CD14-positive monocyte (primary cell): ENCODE data around the gene SPEF2. TPM values are rescaled to one million over a fixed set of nuclear protein-coding genes. Genes with fewer than 3 reads are reported as not detected.
A peak's percentile ranks its signal among the peaks of the same experiment; 100 is the strongest.

Experiments used
- DNase-seq, 3 donors: peaks; one replicate each; pipeline ENCODE4 v3.0.0-alpha.2; 2011 to 2022
- H2AFZ ChIP-seq: 2 replicates; pipeline ENCODE4 v1.6.0; 2012; ENCODE audit warnings: mild to moderate bottlenecking, low read depth, low read length, inconsistent platforms; ENCODE audit not compliant: insufficient read depth, poor library complexity, severe bottlenecking
- H3K27ac ChIP-seq, 2 donors: 1 replicate in 1 of 2; 2 replicates in 1 of 2; pipeline ENCODE4 v1.5.1; 2012 to 2013; ENCODE audit warnings: low read length in 2 of 2, control low read depth in 1 of 2, inconsistent platforms in 1 of 2, low read depth in 1 of 2, mild to moderate bottlenecking in 1 of 2
- H3K27me3 ChIP-seq, 2 donors: one replicate each; pipeline versions ENCODE4 v1.6.0 to v1.6.1; 2011 to 2013; ENCODE audit warnings: low read length in 2 of 2; ENCODE audit not compliant: control insufficient read depth in 2 of 2, insufficient read depth in 2 of 2
- H3K36me3 ChIP-seq, 2 donors: replicated peaks in 1 of 2; 1 replicate in 1 of 2; 2 replicates in 1 of 2; pipeline versions ENCODE4 v1.5.1 to v1.6.1; 2012 to 2013; ENCODE audit warnings: low read length in 2 of 2, control low read depth in 1 of 2, inconsistent platforms in 1 of 2, mild to moderate bottlenecking in 1 of 2; ENCODE audit not compliant: insufficient read depth in 2 of 2, control insufficient read depth in 1 of 2
- H3K4me1 ChIP-seq, 2 donors: 1 replicate in 1 of 2; 2 replicates in 1 of 2; pipeline versions ENCODE4 v1.5.1 to v1.6.1; 2012 to 2013; ENCODE audit warnings: low read length in 2 of 2, control low read depth in 1 of 2, inconsistent platforms in 1 of 2, mild to moderate bottlenecking in 1 of 2, moderate library complexity in 1 of 2; ENCODE audit not compliant: insufficient read depth in 2 of 2, control insufficient read depth in 1 of 2
- H3K4me2 ChIP-seq: replicated peaks from 2 replicates; pipeline ENCODE3; 2012; ENCODE audit warnings: low read length, moderate library complexity, mild to moderate bottlenecking; ENCODE audit not compliant: poor library complexity, severe bottlenecking; ENCODE audit errors: extremely low read depth
- H3K4me3 ChIP-seq, 3 experiments: fragments of 200-600 bp in 1 of 3; sonication (generic) in 1 of 3; replicated peaks in 1 of 3; 1 replicate in 2 of 3; 2 replicates in 1 of 3; pipeline ENCODE4 v1.5.1; 2011 to 2013; ENCODE audit warnings: low read length in 3 of 3, mild to moderate bottlenecking in 3 of 3, control low read depth in 2 of 3, low read depth in 2 of 3, inconsistent platforms in 1 of 3, moderate library complexity in 1 of 3
- H3K79me2 ChIP-seq: 2 replicates; pipeline ENCODE4 v1.6.0; 2012; ENCODE audit warnings: mild to moderate bottlenecking, control low read depth, inconsistent platforms, low read length, moderate library complexity; ENCODE audit not compliant: insufficient read depth
- H3K9ac ChIP-seq: 2 replicates; pipeline ENCODE4 v1.6.0; 2017; ENCODE audit warnings: low read length, mild to moderate bottlenecking; ENCODE audit not compliant: insufficient read depth, poor library complexity, severe bottlenecking
- H3K9me3 ChIP-seq, 2 donors: replicated peaks in 1 of 2; 1 replicate in 1 of 2; 2 replicates in 1 of 2; pipeline versions ENCODE4 v1.5.1 to v1.6.1; 2012 to 2013; ENCODE audit warnings: low read length in 2 of 2, control low read depth in 1 of 2; ENCODE audit not compliant: control insufficient read depth in 1 of 2, insufficient read depth in 1 of 2
- H4K20me1 ChIP-seq: 2 replicates; pipeline ENCODE4 v1.6.0; 2012; ENCODE audit warnings: mild to moderate bottlenecking, low read length, control low read depth, moderate library complexity; ENCODE audit not compliant: insufficient read depth
- H3K27ac Mint-ChIP-seq, 7 donors: one replicate each; pipeline ENCODE4 v1.8.0; 2020; ENCODE audit warnings: mild to moderate bottlenecking in 7 of 7, mixed read lengths in 7 of 7, moderate library complexity in 6 of 7, inconsistent platforms in 2 of 7
- H3K27me3 Mint-ChIP-seq, 3 donors: one replicate each; pipeline ENCODE4 v1.8.0; 2021 to 2022; ENCODE audit warnings: low read depth in 3 of 3, mild to moderate bottlenecking in 3 of 3, mixed read lengths in 3 of 3, moderate library complexity in 3 of 3, inconsistent platforms in 1 of 3
- H3K36me3 Mint-ChIP-seq, 2 donors: one replicate each; pipeline ENCODE4 v1.8.0; 2020; ENCODE audit warnings: mixed read lengths in 2 of 2, inconsistent platforms in 1 of 2, mild to moderate bottlenecking in 1 of 2
- H3K4me1 Mint-ChIP-seq: one replicate; pipeline ENCODE4 v1.8.0; 2020; ENCODE audit warnings: mild to moderate bottlenecking, mixed read lengths
- H3K4me3 Mint-ChIP-seq, 2 donors: one replicate each; pipeline ENCODE4 v1.8.0; 2020; ENCODE audit warnings: mild to moderate bottlenecking in 2 of 2, mixed read lengths in 2 of 2, moderate library complexity in 1 of 2
- H3K9me3 Mint-ChIP-seq, 7 donors: one replicate each; pipeline ENCODE4 v1.8.0; 2020 to 2022; ENCODE audit warnings: mixed read lengths in 7 of 7, mild to moderate bottlenecking in 6 of 7, moderate library complexity in 6 of 7, inconsistent platforms in 2 of 7
- WGBS: methylation state at CpG from one replicate; pipeline ENCODE4 v1.1.5; 2013; ENCODE audit warnings: missing lambda C conversion rate; ENCODE audit not compliant: insufficient coverage; 5-methylcytosine and 5-hydroxymethylcytosine counted together
- intact Hi-C, 2 donors: fragments of 100-400 bp; cut with micrococcal nuclease; formaldehyde crosslinking; loops; one replicate each; pipeline versions ENCODE4 v1.15.0 to v1.15.1; 2023
- polyA plus RNA-seq, 3 donors: library from polyadenylated mRNA; depleted of rRNA in 1 of 3; unstranded in 2 of 3; stranded (reverse) in 1 of 3; fragments of 300-500 nt in 2 of 3; fragments of >200 nt in 1 of 3; fragmentation: Illumina TruSeq in 2 of 3; gene quantifications; 1 replicate in 2 of 3; 2 replicates in 1 of 3; pipeline ENCODE4 v1.2.3, GENCODE V29; 2012 to 2021
- TF ChIP-seq, protein P1 (sequence below): fragments of 200-600 bp; IDR thresholded peaks from one replicate; pipeline ENCODE4 v1.8.0; 2022; ENCODE audit warnings: antibody characterized with exemption, mild to moderate bottlenecking

SPEF2 gene
- polyA plus RNA-seq, 3 donors = 0.46 to 0.96 (median 0.48) TPM

DNA sequence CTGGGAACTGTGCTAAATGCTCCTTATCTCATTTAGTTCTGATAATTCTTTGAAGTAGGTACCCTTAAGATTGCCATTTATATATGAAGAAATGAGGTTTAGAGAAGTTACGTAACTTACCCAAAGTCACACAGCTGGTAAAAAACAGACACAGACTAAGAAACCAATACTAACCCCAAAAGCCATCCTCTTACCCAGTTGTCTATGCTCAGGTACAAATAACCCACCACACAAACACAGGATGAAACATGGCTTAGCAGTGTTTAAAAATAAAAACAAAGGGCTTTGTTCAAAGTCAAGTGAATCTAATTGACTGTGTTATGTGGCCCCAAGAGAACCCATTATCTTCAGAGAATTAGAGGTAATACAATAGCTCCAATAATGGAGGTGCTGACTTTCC is 202.0 kb downstream of the SPEF2 start:
- Histone ChIP-seq H2AFZ (no peak overlapping the region), H3K4me2 (no peak overlapping the region), H3K79me2 (no peaks in the 10 kb centered on the region), H3K27ac (no peak overlapping the region), H3K9me3 (no peaks in the 10 kb centered on the region), H3K9ac (no peak overlapping the region), H3K27me3 (no peaks in the 10 kb centered on the region), H4K20me1 (no peaks in the 10 kb centered on the region), H3K36me3 (no peaks in the 10 kb centered on the region), H3K4me1 (peaks cover 6 to 9% of the 10 kb centered on the region in 2 donors), H3K4me3 (no peak overlapping the region)
- Mint-ChIP-seq H3K27ac (no peak overlapping the region), H3K4me1 (peaks cover 12% of the 10 kb centered on the region), H3K36me3 (no peaks in the 10 kb centered on the region), H3K9me3 (peaks cover 0 to 2% (median 0%) of the 10 kb centered on the region in 7 donors), H3K4me3 (no peak overlapping the region), H3K27me3 (peaks cover 0 to 1% (median 0%) of the 10 kb centered on the region in 3 donors)
- intact Hi-C loops = no loop called here
- DNase-seq = no peak
- WGBS = no CpG with 5 or more reads among the region's 1 CpG
- TF ChIP-seq, protein P1, sequence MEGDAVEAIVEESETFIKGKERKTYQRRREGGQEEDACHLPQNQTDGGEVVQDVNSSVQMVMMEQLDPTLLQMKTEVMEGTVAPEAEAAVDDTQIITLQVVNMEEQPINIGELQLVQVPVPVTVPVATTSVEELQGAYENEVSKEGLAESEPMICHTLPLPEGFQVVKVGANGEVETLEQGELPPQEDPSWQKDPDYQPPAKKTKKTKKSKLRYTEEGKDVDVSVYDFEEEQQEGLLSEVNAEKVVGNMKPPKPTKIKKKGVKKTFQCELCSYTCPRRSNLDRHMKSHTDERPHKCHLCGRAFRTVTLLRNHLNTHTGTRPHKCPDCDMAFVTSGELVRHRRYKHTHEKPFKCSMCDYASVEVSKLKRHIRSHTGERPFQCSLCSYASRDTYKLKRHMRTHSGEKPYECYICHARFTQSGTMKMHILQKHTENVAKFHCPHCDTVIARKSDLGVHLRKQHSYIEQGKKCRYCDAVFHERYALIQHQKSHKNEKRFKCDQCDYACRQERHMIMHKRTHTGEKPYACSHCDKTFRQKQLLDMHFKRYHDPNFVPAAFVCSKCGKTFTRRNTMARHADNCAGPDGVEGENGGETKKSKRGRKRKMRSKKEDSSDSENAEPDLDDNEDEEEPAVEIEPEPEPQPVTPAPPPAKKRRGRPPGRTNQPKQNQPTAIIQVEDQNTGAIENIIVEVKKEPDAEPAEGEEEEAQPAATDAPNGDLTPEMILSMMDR = no peak

DNA sequence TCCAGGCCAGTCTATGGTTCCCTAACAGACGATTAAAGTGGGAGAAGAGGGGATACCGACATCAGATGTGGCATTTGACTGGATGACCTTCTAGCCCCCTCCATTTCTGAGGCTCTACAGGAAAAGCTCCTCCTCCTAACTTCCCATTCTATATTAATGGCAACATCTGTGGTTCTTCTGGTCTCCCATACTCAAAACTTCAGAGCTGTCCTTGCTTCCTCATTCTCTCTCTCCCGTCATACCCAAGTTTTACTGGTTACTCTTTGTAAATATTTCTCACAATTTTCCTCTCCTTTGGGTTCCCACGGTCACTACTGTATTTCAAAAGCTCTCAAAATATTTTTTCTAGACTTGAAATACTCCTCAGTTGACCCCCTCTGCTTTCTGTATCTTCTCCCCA is 203.1 kb downstream of the SPEF2 start:
- Histone ChIP-seq H3K9ac (no peak overlapping the region), H3K36me3 (no peaks in the 10 kb centered on the region), H3K9me3 (no peaks in the 10 kb centered on the region), H3K27me3 (no peaks in the 10 kb centered on the region), H3K4me1 (peaks cover 6 to 9% of the 10 kb centered on the region in 2 donors), H3K27ac (no peak overlapping the region), H3K4me3 (no peak overlapping the region), H4K20me1 (no peaks in the 10 kb centered on the region), H3K4me2 (no peak overlapping the region), H3K79me2 (no peaks in the 10 kb centered on the region), H2AFZ (no peak overlapping the region)
- no peaks in the 10 kb centered on the region for H3K36me3 Mint-ChIP-seq
- intact Hi-C loops = no loop called here
- peaks cover 12% of the 10 kb centered on the region for H3K4me1 Mint-ChIP-seq
- peak in 2 of 3 donors; percentile 8 to 16 for DNase-seq
- H3K9me3 Mint-ChIP-seq = peaks cover 0 to 2% (median 0%) of the 10 kb centered on the region in 7 donors
- TF ChIP-seq, protein P1 = no peak
- H3K4me3 Mint-ChIP-seq = no peak overlapping the region
- H3K27ac Mint-ChIP-seq = peak overlapping the region in 1 of 7 donors; percentile 73
- peaks cover 0 to 1% (median 0%) of the 10 kb centered on the region in 3 donors for H3K27me3 Mint-ChIP-seq
- 6% methylated on average over 2 of the region's 4 CpGs for WGBS
